GM18498 (cell line): ENCODE measurements around the gene TBL1X.

Experiments
- ATAC-seq: cut with Tn5 transposase; IDR thresholded peaks from one replicate; pipeline ENCODE4 v1.9.1; 2021; ENCODE audit warnings: mild to moderate bottlenecking, moderate library complexity; ENCODE audit not compliant: unreplicated experiment

Gene TBL1X

GRCh38 chrX:9494771-9495170 is 29.9 kb downstream of the TBL1X start:
- no peak for ATAC-seq

GRCh38 chrX:9495496-9495895 is 30.6 kb downstream of the TBL1X start:
- ATAC-seq = no peak

GRCh38 chrX:9498236-9498635 is 33.4 kb downstream of the TBL1X start:
- ATAC-seq = no peak

GRCh38 chrX:9500584-9500983 is 35.7 kb downstream of the TBL1X start:
- ATAC-seq = no peak

DNA sequence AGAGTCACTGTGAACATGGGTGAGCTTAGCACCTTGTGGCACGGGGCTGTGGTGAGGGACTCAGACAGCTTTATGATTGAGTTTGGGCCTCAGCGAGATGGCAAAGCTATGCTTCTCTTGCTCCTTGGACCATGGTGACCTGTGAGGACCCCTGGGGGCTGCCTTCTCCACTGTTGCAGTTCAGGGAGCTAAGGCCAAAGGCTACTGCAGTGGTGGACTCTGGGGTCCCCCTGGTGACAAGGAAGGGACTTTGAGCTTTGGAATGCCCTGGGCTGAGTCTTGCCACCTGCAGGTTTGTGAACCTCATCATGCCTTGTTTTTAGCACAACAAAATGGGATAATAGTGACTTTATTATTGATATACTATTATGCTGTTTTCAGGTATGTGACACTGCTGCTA is 36.5 kb downstream of the TBL1X start:
- no peak for ATAC-seq

- no peak for ATAC-seq
Measured at GRCh38 chrX:9503261-9503660, 38.4 kb downstream of the TBL1X start.

DNA sequence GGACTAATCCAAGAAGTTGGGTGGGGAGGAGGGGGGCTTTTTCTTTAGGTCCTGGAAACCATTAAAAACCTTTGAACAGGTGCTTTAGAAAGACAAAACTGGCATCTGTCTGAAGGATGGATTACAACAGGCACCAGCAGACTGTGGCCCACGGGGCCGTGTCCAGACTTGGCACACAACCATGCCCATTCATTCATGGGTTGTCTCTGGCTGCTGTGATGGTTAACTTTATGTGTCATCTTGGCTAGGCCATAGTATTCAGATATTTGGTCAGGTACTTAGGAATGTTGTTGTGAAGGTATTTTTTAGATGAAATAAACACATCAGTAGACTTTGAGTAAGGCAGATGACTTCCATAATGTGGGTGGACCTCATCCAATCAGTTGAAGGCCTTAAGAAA is 45.5 kb downstream of the TBL1X start:
- ATAC-seq = no peak

- no peak for ATAC-seq
Measured at GRCh38 chrX:9510980-9511379, 46.1 kb downstream of the TBL1X start.

- ATAC-seq = no peak
Measured at GRCh38 chrX:9515489-9515888, 50.6 kb downstream of the TBL1X start.

GRCh38 chrX:9515973-9516538 is 51.2 kb downstream of the TBL1X start:
- peak; percentile 78 for ATAC-seq

- ATAC-seq = no peak
Measured at GRCh38 chrX:9516635-9517034, 51.8 kb downstream of the TBL1X start.

GRCh38 chrX:9518051-9518450 is 53.2 kb downstream of the TBL1X start:
- no peak for ATAC-seq

- ATAC-seq = no peak
Measured at GRCh38 chrX:9518889-9519288, 54.0 kb downstream of the TBL1X start.

DNA sequence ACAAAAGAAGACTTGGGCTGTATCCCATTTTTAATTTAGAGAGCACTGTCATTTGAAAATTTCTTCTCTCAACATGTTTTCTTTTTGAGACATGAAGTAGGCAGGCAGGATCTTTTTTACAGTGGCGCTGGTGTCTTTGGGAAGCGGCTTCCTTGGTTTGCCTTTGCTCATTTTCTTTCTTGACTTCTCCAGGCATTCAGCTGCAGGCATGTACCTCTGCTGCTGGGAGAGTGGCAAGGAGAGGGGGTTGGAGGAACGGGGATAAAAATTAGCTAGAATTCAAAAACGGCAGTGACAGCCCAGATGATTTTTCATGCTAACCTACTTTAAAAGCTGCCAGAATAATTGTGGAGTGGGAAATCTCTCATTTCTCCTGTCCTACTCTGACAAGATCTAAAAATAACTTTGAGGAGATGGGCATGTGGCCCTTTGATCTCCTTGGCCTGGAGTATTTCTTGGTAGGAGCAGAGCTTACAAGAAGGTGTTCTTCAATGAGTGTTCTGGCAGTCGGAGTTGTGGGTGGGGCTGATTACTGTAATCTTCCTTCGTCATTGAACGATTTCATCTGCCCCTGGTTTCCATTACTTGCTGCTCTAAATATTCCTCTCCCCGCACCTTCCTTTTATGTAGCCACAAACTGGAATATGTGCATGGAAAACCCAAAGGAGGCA is 54.8 kb downstream of the TBL1X start:
- no peak for ATAC-seq

DNA sequence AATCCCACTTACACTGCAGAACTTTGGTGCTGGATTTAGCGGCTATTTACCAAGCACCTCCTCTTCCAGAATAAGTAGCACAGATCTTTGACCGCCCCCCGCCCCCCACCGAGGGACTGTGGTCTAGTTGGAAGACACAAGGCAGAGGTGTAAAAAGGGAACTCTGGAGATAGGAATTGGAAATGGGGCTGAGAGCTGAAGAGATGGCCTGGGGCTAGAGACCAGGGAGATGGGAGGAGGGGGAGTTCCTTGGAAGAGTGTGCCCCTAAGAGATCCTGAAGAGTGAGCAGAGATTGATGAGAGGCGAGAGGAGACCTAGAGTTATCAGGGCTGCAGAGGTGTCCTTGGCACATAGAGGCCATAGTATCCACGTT is 55.3 kb downstream of the TBL1X start:
- ATAC-seq = no peak

GRCh38 chrX:9522378-9523155 is 57.7 kb downstream of the TBL1X start:
- no peak for ATAC-seq

- ATAC-seq = peak; percentile 51
Measured at GRCh38 chrX:9525511-9526248, 60.8 kb downstream of the TBL1X start.

- ATAC-seq = no peak
Measured at GRCh38 chrX:9526965-9527364, 62.1 kb downstream of the TBL1X start.

GRCh38 chrX:9528498-9528897 is 63.6 kb downstream of the TBL1X start:
- no peak for ATAC-seq

DNA sequence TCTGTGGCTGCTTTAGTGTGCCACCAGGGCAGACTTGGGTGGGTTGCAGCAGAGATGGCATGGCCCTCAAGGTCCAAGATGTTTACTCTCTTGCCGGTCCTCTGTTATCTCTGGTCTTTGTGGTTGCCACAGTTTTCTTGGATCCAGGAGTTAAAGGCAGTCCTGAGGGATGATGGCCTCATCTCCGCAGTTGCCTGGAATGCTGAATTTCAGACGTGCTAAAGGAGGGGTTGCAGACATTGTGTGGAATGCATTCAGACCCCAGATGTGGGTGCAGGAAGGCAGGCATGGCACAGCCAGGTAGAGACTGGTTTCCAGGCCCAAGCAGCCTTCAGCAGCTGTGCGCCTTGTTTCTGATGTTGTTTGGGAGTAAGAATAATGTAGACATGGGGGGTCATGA is 64.4 kb downstream of the TBL1X start:
- ATAC-seq = no peak

DNA sequence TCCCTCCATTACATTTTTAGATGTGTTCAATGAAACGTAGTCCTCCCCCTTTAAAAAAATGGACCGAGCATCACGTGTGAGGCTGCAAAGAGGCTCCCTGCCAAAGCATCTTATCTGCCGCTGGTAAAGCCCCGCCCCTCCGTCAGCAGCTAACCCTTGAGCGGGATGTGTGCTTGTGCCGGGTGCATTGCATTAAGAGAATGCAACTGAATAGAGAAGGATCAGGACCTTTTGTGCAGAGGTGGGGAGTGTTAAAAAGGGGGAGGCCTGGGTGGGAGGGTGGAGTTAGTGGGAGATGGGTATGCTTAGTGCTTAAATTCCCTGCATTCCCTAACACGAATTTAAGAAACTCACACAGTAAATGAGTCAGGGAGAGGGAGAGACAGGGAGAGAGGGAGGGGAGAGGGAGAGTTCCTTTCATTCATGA is 66.0 kb downstream of the TBL1X start:
- peak; percentile 89 for ATAC-seq

DNA sequence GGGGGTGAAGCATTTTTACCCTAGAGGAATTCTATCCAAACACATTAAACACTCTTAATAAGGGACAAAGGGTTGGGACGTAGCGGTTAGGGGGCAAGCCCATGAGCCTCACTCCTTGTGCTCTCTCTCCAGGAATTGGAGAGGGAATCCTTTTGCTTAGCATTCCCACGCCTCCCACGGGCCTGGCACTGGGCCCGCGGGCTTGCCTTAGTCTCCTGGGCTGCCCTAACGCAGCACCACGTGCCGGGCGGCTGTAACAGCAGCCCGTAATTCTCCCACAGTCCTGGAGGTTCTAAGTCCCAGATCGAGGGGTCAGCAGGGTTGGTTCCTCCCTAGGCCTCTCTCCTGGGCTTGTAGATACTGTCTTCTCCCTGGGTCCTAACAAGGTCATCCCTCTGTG is 67.5 kb downstream of the TBL1X start:
- ATAC-seq = no peak
